HG03520 (cell line): ENCODE results near the gene SBF1.
"Not testable (repeated sequence)": the region's sequence is repeated elsewhere in the genome, so short reads cannot be mapped to it uniquely, and the experiment has no call there.

Experiments used
- ATAC-seq: cut with Tn5 transposase; IDR thresholded peaks from one replicate; pipeline ENCODE4 v1.9.1; 2021; ENCODE audit warnings: mild to moderate bottlenecking, moderate library complexity; ENCODE audit not compliant: unreplicated experiment

The SBF1 gene, protein sequence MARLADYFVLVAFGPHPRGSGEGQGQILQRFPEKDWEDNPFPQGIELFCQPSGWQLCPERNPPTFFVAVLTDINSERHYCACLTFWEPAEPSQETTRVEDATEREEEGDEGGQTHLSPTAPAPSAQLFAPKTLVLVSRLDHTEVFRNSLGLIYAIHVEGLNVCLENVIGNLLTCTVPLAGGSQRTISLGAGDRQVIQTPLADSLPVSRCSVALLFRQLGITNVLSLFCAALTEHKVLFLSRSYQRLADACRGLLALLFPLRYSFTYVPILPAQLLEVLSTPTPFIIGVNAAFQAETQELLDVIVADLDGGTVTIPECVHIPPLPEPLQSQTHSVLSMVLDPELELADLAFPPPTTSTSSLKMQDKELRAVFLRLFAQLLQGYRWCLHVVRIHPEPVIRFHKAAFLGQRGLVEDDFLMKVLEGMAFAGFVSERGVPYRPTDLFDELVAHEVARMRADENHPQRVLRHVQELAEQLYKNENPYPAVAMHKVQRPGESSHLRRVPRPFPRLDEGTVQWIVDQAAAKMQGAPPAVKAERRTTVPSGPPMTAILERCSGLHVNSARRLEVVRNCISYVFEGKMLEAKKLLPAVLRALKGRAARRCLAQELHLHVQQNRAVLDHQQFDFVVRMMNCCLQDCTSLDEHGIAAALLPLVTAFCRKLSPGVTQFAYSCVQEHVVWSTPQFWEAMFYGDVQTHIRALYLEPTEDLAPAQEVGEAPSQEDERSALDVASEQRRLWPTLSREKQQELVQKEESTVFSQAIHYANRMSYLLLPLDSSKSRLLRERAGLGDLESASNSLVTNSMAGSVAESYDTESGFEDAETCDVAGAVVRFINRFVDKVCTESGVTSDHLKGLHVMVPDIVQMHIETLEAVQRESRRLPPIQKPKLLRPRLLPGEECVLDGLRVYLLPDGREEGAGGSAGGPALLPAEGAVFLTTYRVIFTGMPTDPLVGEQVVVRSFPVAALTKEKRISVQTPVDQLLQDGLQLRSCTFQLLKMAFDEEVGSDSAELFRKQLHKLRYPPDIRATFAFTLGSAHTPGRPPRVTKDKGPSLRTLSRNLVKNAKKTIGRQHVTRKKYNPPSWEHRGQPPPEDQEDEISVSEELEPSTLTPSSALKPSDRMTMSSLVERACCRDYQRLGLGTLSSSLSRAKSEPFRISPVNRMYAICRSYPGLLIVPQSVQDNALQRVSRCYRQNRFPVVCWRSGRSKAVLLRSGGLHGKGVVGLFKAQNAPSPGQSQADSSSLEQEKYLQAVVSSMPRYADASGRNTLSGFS (N-terminal part only)

DNA sequence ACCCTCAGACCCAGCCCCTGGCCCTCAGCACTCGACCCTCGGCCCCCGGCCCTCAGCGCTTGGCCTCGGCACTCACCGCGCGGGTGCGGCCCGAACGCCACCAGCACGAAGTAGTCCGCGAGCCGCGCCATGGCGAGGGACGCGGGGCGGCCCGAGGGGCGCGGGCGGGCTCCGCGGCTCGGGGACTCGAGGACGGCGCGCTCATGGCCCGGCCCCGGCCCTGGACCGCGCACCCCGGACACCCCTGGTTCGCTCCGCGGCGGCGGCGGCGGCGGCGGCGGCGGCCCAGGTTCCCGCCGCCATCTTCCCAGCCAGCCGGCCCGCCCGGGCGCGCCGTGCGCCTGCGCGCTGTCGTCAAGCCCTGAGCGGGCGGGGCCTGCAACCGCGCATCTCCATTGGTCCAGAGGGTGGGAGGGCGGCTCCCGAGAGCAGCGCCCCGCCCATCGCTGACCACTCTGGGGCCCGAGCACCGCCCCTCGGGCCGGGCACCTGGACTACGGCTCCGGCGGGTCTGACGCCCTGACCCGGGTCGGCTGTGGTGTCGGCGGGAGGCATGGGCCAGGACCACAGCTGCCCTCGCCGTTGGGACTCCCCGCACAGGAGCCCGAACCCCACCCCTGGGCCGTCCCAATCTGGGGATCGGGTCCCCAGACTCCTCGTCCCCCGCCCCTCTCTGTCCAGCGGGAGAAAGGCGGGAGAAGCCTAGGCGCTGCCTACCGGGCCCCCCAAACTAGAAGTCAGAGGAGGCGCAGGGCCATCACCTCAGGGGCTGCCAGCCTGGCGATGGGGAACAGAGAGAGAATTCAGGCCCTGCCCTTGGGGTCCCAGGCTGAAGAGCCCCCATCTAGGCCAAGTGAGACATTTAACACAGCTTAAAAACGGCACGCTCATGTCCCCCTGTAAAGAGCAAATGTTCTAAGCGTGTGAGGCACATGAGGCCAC lies at the start of gene SBF1:
Gene SBF1, minus strand, starts transcription at position 326 of the 942 bp plus-strand sequence. Its CDS starts 195 bp downstream, at position 131.
- peak; percentile 72 for ATAC-seq

DNA sequence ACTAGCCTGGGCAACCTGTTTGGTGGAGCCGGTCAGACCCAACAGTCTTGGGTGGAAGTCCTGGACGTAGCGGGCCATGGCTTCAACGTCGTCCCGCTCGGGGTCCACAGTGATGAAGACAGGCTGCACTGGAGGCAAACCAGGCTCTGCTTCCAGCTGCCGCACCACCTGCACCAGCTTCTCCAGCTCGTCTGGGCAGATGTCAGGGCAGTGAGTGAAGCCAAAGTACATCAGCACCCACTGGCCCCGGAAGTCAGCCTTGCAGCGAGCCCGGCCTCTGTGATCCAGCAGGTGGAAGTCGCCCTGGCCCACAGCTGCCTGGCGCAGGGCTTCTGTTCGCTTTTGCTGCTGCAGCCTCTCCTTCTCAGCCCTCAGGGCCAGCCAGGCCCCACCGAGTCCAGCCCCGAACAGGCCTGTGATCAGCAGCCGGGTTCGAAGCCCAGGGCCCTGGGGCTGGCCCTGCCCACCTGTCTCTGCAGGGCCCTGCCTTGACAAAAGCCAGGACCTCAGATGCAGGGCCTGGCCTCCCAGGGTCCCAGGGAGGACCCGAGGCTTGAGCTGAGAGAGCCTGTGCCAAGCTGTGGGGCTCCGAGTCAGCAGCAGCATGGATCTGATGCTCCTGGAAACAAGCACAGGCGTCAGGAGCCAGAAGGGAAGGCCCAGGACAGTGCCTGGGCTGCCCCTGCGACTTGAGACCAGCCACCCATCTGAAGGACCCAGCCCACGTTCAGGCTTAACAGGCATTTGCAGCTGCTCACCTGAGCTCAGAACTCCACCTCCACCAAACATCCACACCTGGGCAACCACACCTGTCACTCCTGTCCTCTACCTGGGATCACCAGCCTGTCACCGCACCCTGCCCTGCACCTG lies 49.2 kb upstream of the SBF1 start:
- ATAC-seq = no peak

DNA sequence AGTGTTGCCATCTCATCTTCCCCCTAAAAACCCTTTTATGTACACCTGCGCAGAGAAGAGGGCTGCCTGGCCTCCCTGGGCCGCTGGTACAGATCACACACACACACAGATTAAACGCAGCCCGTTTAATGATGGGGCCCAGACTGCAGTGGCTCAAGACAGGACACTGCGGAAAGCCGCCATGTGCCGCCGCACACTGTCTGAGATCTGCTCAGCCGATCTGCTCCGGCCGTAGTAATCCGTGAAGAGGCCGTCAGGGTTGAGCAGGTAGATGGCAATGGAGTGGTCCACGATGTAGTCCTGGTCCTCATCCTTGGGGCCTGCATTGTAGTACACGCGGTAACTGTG lies 48.6 kb upstream of the SBF1 start:
- no peak for ATAC-seq

DNA sequence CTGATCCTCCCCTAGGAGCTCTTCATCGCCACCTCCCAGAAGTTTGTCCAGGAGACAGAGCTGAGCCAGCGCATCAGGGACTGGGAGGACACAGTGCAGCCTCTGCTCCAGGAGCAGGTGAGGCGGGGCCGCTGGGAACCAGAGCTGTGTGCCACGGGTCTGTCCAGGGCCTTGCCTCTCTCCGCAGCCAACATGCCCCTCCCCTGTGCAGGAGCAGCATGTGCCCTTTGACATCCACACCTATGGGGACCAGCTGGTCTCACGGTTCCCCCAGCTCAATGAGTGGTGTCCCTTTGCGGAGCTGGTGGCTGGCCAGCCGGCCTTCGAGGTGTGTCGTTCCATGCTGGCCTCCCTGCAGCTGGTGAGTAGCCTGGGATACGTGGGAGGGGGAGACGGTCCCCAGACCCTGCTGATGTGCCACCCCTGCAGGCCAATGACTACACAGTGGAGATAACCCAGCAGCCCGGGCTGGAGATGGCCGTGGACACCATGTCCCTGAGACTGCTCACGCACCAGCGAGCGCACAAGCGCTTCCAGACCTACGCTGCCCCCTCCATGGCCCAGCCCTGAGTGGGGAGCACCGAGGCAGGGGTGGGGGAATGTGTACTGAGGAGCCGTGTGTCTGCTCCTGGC lies 48.1 kb upstream of the SBF1 start:
- ATAC-seq = no peak

DNA sequence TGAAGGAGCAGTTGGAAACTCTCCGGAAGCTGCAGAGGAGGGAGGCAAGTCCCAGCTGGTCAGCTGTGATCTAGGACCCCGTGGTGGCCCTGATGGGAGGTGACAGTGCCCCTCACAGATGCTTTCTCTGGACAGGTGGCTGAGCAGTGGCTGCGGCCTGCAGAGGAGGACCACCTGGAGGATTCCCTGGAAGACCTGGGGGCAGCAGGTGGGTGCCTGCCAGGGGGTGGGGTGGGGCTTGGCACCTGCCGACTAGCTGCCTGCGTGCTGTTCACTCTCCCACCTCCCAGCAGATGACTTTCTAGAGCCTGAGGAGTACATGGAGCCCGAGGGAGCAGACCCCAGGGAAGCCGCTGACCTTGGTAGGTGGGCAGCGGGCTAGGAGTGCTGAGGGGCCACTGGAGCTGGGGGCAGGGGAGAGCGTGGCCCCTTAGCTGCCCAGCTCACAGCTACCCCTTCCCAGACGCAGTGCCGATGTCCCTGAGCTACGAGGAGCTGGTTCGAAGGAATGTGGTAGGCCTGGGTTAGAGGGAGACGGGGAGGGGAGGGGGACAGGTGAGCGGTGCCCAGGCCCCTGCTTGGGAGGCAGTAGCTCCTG lies 47.5 kb upstream of the SBF1 start:
- no peak for ATAC-seq

DNA sequence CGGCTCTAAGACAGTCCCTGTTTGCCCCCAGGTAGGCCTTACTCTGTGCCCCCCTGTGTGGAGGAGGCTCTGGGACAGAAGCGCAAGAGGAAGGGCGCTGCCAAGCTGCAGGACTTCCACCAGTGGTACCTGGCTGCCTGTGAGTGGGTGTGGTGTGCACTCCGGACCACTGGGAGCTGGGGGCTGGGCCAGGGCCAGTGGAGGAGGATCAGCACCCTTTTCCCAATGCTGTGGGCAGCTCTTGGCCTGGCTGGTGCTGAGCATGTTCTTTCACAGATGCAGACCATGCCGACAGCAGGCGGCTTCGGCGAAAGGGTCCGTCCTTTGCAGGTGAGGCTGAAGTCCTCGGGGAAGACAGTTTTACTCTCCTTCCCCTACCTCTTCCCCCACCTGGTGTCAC lies 46.9 kb upstream of the SBF1 start:
- ATAC-seq = no peak

DNA sequence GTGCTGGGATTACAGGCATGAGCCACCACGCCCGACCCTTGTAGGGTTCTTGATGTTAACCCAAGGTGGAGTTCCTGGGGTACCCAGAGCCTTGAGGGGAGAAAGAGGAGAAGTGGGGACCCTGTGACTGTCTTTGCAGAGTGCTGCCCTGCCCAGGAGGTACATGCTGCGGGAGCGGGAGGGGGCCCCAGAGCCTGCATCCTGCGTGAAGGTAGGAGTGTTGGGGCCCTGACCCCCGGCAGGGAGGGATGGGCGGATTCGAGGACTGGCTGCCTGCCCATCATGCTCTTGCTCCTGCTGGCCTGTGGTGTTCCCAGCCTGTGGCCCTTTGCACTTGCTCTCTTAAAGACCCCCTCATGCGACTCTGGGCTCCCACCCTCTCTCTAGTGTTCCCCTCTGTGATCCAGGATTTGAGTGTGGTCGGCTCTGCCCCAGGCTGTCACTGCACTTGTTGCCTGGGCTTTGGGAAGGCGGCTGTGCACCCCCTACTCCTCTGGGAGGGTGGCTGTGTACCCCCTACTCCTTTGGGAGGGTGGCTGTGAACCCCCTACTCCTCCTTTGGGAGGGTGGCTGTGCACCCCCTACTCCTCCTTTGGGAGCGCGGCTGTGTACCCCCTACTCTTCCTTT lies 46.1 kb upstream of the SBF1 start:
- no peak for ATAC-seq

DNA sequence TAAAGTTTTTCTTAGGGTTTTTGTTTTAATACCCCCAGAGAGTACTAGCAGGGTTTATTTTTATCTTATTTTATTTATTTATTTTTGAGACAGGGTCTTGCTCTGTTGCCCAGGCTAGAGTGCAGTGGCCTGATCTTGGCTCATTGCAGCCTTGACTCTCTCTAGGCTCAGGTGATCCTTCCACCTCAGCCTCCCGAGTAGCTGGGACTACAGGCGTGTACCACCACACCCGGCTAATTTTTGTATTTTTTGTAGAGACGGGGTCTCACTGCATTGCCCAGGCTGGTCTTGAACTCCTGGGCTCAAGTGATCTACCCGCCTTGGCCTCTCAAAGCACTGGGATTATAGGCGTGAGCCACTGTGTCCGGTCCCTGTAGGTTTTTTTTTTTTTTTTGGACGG lies 45.3 kb upstream of the SBF1 start:
- not testable (repeated sequence) for ATAC-seq

DNA sequence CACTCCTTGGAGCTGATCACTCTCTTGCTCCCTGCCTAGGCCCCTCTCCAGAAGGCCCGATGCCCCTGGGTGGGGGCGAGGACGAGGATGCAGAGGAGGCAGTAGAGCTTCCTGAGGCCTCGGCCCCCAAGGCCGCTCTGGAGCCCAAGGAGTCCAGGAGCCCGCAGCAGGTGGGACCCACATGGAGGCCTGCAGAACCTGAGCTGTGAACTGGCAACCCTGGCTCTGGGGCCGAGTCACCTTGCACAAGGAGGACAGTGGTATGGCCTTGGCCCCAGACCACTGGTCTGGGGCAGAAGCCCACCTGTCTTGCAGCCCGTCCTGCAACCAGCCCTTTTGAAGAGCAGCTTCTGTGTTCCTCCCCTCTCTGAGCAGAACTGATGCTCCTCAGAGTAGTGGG lies 44.3 kb upstream of the SBF1 start:
- no peak for ATAC-seq

DNA sequence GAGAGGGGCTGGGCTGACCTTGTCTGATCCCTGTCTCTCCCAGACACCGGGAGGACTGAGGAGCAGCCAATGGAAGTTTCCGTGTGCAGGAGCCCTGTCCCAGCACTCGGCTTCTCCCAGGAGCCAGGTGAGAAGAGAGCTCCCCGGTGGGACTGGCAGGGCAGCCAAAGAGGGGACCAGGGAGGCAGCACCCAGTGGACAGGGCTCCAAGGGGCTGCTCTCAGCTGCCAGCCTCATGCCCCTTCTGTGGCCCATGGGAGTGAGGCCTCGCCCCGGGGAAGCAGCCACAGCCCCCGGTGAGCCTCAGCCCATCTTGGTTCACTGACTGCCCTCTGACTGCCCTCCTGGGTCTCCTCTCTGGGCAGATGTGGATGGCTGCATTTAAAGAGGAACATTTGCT lies 43.8 kb upstream of the SBF1 start:
- ATAC-seq = no peak

DNA sequence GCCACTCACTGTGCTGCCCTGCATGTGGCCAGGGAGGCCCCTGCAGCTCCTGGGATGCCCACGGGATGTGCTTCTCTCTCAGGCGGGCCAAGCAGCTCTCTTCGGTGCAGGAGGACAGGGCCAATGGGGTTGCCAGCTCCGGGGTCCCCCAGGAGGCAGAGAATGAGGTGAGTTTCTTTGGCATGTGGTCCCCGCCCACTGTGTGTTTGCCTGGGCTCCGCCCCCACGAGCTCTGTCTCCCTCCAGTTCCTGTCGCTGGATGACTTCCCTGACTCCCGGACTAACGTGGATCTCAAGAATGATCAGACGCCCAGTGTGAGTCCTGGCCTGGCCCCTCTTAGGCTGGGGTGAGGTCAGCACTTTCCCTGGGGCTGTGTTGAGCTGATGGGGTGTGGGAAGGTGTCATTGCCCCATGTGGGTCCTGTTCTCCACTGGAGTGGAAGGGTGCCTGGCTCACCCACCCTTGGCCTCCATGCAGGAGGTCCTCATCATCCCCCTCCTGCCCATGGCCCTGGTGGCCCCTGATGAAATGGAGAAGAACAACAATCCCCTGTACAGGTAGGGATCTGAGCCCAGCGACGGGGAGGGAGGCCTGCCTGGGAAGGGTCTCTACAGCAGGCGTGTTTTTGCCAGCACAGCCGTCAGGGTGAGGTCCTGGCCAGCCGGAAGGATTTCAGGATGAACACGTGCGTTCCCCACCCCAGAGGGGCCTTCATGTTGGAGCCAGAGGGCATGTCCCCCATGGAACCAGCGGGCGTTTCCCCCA lies 42.8 kb upstream of the SBF1 start:
- no peak for ATAC-seq

DNA sequence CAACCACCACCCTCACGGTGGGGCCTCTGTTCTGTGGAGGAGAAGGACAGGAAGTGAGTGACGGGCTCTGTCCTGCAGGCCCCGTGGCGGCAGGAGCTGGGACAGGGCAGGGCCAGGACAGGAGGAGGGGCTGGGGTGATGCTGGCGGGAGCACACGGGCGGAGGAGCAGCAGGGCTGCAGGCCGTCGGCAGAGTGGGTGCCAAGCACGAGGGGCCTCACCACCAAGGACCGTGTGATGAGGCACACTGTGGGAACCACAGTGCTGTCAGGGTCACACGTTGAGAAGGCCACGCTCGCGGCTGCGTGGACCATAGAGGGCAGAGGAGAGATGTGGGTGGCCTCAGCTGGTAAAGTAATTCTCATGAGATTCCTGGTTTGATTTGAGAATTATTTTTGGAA lies 42.1 kb upstream of the SBF1 start:
- no peak for ATAC-seq

DNA sequence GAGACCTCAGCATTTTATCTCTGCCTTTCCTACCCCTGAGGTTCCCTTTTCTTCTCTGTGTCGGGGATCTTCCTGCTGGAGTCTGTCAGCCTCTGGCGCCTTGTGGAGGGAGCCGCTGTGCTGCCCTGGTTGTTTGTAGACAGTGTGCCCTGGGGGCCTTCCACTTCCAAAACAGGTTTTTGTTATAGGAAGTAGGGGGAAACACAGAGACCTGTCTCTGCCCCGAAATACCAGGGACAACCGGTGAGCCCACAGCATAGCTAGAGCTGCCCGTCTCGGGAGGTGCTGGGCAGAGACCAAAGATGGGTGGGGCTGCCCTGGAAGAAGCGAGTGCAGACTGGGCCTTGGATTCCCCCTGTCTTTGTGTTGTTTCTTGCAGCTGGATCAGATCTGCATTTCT lies 41.2 kb upstream of the SBF1 start:
- no peak for ATAC-seq

DNA sequence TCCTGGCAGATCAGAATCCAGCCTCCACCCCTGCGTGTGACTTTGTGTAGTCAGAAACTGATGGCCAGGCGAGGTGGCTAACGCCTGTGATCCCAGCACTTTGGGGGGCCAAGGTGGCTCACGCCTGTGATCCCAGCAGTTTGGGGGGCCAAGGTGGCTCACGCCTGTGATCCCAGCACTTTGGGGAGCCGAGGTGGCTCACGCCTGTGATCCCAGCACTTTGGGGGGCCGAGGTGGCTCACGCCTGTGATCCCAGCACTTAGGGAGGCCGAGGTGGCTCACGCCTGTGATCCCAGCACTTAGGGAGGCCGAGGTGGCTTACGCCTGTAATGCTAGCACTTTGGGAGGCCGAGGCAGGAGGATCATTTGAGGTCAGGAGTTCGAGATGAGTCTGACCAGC lies 38.3 kb upstream of the SBF1 start:
- no peak for ATAC-seq

DNA sequence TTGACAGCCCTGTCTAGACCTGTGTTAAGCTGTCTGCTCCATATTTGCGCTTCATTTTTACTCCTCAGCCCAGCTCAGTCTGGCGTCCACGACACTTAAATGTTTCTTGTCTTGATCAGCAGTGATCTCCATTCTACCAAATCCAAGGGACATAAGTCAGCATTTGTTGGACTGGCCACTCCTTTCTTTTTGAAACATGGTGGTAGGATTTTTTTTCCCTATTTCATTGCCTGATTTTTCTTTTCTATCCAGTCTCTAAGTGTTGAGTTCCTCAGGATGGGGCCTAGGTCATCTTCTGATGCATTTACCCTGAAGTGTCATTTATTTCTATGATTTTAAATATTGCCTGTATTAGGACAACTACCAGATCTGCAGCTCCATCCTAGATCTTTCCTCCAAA lies 34.1 kb upstream of the SBF1 start:
- ATAC-seq = no peak

DNA sequence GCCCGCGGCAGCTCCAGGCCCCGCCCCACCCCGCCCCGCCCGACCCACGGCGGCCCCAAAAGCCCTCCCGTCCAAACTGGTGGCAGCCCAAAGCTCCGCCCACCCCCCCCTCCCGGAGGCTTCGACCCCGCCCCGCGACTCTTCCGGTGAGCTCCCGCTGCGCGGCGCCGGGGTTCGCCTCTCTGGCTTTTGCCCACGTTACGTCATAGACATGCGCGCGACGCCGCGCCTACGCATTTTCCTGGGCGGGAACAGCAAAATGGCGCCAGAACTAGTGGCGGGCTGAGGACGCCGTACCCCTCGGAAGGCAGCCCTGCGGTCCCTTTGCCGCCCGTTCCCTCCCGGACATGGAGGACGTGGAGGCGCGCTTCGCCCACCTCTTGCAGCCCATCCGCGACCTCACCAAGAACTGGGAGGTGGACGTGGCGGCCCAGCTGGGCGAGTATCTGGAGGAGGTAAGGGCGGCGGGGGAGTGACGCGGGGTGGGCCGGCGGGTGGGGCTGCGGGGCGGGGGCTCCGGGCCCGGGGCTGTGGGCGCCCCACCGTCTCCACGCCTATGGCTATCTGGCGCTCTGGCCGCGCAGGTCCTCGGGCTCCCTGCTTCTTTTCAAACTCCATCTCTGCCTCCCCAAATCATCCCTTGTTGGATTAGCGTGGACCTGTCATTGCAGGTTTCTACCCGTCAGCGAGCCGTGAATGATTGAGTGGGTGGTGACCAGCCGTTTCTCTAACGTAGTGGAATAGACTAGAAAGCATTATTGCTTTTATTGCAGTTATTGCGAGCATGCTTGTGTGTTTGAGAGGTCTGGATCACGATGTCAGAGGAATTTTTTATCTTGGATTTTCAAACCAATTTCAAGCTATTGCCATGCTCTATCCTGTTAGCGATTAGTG lies 33.4 kb upstream of the SBF1 start, which contains the start of gene NCAPH2:
Gene NCAPH2, plus strand, starts transcription at position 234 of the 894 bp plus-strand sequence. Its CDS starts 114 bp downstream, at position 348.
- peak; percentile 62 for ATAC-seq
